HFF-Myc (cell line): ENCODE results near the gene LRMDA.

Experiments used
- DNase-seq: peaks from one replicate; pipeline ENCODE4 v3.0.0-alpha.2; 2011; ENCODE audit warnings: low read depth; ENCODE audit errors: extremely low read depth
- H3K4me3 ChIP-seq: replicated peaks from 2 replicates; pipeline ENCODE4 v1.5.1; 2011; ENCODE audit warnings: low read depth, mild to moderate bottlenecking, control low read depth, low read length
- TF ChIP-seq, protein P1 (sequence below): IDR thresholded peaks from 2 replicates; pipeline ENCODE4 v1.5.1; 2012; ENCODE audit warnings: mild to moderate bottlenecking, low read depth, low read length, control low read depth; ENCODE audit errors: missing control alignments

Gene LRMDA

DNA sequence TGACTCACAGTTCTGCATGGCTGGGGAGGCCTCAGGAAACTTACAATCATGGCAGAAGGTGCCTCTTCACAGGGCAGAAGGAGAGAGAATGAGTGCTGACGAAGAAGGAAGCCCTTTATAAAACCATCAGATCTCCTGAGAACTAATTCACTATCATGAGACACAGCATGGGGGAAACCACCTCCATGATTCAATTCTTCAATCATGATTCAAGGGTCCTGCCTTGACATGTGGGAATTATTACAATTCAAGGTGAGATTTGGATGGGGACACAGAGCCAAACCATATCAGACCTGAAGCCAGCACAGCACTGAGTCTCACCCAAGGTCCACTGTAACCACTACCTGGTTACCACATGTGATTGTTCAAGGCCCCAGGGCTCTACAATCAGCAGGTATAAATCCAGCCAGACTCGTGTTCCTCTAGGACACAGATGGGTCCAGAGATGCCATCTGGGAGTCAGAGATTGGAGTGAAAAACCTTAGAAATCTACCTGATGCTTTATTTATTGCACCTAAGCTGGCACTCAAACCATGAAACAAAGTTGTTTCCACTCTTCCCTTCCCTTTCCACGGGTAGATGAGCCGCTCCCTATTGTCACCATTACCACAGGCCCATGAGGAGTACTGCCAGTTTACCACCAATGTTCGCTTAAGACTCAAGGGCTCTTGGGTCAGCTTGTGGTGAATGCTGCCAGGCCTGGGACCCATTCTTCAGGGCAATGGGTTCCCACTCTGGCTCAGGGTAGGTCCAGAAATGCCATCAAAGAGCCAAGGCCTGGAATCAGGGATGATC is 1061.5 kb downstream of the LRMDA start:
- TF ChIP-seq, protein P1, sequence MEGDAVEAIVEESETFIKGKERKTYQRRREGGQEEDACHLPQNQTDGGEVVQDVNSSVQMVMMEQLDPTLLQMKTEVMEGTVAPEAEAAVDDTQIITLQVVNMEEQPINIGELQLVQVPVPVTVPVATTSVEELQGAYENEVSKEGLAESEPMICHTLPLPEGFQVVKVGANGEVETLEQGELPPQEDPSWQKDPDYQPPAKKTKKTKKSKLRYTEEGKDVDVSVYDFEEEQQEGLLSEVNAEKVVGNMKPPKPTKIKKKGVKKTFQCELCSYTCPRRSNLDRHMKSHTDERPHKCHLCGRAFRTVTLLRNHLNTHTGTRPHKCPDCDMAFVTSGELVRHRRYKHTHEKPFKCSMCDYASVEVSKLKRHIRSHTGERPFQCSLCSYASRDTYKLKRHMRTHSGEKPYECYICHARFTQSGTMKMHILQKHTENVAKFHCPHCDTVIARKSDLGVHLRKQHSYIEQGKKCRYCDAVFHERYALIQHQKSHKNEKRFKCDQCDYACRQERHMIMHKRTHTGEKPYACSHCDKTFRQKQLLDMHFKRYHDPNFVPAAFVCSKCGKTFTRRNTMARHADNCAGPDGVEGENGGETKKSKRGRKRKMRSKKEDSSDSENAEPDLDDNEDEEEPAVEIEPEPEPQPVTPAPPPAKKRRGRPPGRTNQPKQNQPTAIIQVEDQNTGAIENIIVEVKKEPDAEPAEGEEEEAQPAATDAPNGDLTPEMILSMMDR = no peak
- DNase-seq = no peak
- H3K4me3 ChIP-seq = no peak overlapping the region

DNA sequence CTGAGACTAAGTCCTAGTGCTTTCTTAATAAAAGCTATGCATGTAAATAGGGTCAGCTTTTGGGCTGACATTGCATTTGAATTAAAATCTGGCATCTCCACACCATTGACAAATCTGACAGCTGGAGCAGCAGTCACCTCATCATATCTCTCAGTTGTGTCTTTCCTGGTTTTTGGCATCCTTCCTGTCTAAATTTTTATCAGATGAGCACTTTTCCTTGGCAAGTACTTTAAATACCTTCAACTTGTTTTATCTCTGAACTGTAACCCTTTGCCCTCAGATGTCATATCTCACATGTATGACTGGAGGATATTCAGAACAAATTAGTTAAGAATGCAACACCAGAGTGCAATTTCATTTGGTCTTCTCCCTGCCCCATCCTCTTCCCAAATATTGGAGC is 1066.2 kb downstream of the LRMDA start:
- TF ChIP-seq, protein P1 = no peak
- H3K4me3 ChIP-seq = no peak overlapping the region
- no peak for DNase-seq

DNA sequence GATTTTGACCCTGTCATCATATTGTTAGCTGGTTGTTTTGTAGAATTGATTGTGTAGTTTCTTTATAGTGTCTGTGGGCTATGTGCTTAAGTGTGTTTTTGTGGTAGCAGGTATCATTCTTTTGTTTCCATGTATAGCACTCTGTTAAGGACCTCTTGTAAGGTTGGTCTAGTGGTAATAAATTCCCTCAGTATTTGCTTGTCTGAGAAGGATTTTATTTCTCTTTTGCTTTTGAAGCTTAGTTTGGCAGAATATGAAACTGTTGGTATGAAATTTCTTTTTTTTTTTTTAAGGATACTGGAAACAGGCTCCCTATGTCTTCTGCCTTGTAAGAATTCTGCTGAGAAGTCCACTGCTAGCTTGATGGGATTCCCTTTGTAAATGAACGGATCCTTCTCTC is 1073.4 kb downstream of the LRMDA start:
- no peak for DNase-seq
- H3K4me3 ChIP-seq = no peak overlapping the region
- TF ChIP-seq, protein P1 = no peak

DNA sequence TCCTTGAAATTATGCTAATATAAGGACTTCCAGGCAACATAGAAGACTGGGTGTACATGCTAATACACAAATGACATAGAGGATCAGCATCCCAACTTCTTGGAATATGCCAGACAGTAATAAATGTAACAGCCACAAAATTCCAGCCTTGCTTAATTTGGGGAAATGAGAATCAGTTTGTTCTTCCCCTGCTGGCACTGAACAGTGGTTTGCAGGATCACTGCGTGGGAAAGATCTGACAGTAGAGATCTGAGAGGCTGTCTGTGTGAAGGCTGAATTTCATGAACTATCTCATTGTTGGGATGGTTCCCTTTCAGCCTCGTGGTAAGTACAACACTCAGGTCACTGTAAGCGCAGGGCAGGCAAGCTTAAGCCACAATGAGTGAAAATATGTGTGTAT is 1078.0 kb downstream of the LRMDA start:
- DNase-seq = no peak
- TF ChIP-seq, protein P1 = no peak

DNA sequence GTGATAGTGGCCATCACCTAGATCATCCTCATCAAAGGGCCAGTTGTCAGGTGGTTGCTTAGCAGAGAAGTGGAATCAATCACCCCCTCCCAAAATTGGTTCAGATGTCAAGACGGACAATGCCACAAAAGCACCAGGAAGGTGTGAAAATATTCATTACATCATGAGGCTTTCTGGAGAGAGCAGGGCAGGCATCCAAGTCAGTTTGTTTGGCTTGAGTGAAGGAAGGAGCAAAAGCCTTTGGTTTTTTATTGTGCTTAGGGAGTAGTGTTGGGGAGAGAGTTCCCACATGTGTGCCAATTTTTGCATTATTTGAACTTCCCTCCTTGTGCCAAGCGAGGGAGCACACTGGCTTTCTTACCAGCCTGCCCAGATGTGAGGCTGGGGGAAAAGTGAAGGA is 1082.9 kb downstream of the LRMDA start:
- no peak overlapping the region for H3K4me3 ChIP-seq
- TF ChIP-seq, protein P1 = no peak
- DNase-seq = no peak

More for the DNA sequence above, 1078.0 kb downstream of the LRMDA start:
- H3K4me3 ChIP-seq = no peak overlapping the region

DNA sequence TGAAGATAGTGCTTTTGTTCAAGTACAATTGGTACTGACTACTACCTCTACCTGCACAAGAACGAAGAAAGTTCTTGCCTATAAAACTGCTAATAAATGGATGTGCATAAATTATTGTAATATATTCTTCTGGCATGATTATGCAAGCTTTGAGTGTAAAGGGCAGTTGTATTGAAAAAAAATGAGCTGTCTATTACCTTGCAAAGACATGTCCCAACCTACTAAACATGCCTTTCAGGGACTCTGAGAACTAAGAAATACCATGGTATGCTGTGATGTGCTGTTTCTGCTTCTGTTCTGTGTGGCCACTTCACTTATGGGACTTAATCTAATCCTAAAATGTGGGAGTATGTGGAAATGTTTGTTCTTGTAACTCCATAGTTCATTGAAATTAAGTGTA is 1083.4 kb downstream of the LRMDA start:
- DNase-seq = no peak
- TF ChIP-seq, protein P1 = no peak
- H3K4me3 ChIP-seq = no peak overlapping the region
